ENCODE measurements around the gene GALR1. TPM values are rescaled to one million over a fixed set of nuclear protein-coding genes. Genes with fewer than 3 reads are reported as not detected.

GALR1 gene
- total RNA-seq, 2 donors from 2014 or later = 0.04 to 0.07 TPM

- Histone ChIP-seq H3K27ac (no peak overlapping the region), H3K9me3 (no peaks in the 10 kb centered on the region), H3K4me1 (no peaks in the 10 kb centered on the region), H3K27me3 (no peaks in the 10 kb centered on the region), H3K36me3 (no peaks in the 10 kb centered on the region), H3K4me3 (no peak overlapping the region)
- no peak for DNase-seq (ENCODE audit: low spot score)
- TF ChIP-seq CTCF (IDR thresholded peaks at IDR 0.05) = no peak
Observed at GRCh38 chr18:77218642-77219041, 31.0 kb upstream of the GALR1 start.

GRCh38 chr18:77220726-77221125, 28.9 kb upstream of the GALR1 start:
- Histone ChIP-seq H3K4me3 (no peak overlapping the region), H3K27me3 (no peaks in the 10 kb centered on the region), H3K4me1 (no peaks in the 10 kb centered on the region), H3K9me3 (no peaks in the 10 kb centered on the region), H3K27ac (no peak overlapping the region), H3K36me3 (no peaks in the 10 kb centered on the region)
- TF ChIP-seq CTCF (IDR thresholded peaks at IDR 0.05) = no peak
- no peak for DNase-seq (ENCODE audit: low spot score)

- Histone ChIP-seq H3K27ac (no peak overlapping the region), H3K4me1 (no peaks in the 10 kb centered on the region), H3K9me3 (no peaks in the 10 kb centered on the region), H3K36me3 (no peaks in the 10 kb centered on the region), H3K4me3 (no peak overlapping the region), H3K27me3 (no peaks in the 10 kb centered on the region)
- no peak for TF ChIP-seq CTCF (IDR thresholded peaks at IDR 0.05)
- no peak for DNase-seq (ENCODE audit: low spot score)
Observed at GRCh38 chr18:77222464-77222863, 27.2 kb upstream of the GALR1 start.

- no peaks in the 10 kb centered on the region for H3K4me1 ChIP-seq
- DNase-seq (ENCODE audit: low spot score) = no peak
- no peaks in the 10 kb centered on the region for H3K27me3 ChIP-seq
- TF ChIP-seq CTCF (IDR thresholded peaks at IDR 0.05) = no peak
- H3K9me3 ChIP-seq = no peaks in the 10 kb centered on the region
- no peak overlapping the region for H3K4me3 ChIP-seq
- no peaks in the 10 kb centered on the region for H3K36me3 ChIP-seq
- H3K27ac ChIP-seq = no peak overlapping the region
Observed at GRCh38 chr18:77223221-77223639, 26.4 kb upstream of the GALR1 start.

- Histone ChIP-seq H3K4me3 (no peak overlapping the region), H3K4me1 (no peaks in the 10 kb centered on the region), H3K27me3 (no peaks in the 10 kb centered on the region), H3K27ac (no peak overlapping the region), H3K9me3 (no peaks in the 10 kb centered on the region), H3K36me3 (no peaks in the 10 kb centered on the region)
- TF ChIP-seq CTCF (IDR thresholded peaks at IDR 0.05) = no peak
- no peak for DNase-seq (ENCODE audit: low spot score)
Observed at GRCh38 chr18:77223653-77224052, 26.0 kb upstream of the GALR1 start.

- no peak for DNase-seq (ENCODE audit: low spot score)
- no peak for TF ChIP-seq CTCF (IDR thresholded peaks at IDR 0.05)
- no peak overlapping the region for H3K27ac ChIP-seq
- no peaks in the 10 kb centered on the region for H3K4me1 ChIP-seq
- H3K27me3 ChIP-seq = no peaks in the 10 kb centered on the region
- H3K4me3 ChIP-seq = no peak overlapping the region
- no peaks in the 10 kb centered on the region for H3K9me3 ChIP-seq
- H3K36me3 ChIP-seq = no peaks in the 10 kb centered on the region
Observed at GRCh38 chr18:77230645-77231044, 19.0 kb upstream of the GALR1 start.
